ENCODE measurements around the gene CCDC17.

- TF ChIP-seq POLR2AphosphoS5 (IDR thresholded peaks at IDR 0.05) = no peak
- no peak for TF ChIP-seq EP300 (IDR thresholded peaks at IDR 0.05)
- TF ChIP-seq, protein P1, sequence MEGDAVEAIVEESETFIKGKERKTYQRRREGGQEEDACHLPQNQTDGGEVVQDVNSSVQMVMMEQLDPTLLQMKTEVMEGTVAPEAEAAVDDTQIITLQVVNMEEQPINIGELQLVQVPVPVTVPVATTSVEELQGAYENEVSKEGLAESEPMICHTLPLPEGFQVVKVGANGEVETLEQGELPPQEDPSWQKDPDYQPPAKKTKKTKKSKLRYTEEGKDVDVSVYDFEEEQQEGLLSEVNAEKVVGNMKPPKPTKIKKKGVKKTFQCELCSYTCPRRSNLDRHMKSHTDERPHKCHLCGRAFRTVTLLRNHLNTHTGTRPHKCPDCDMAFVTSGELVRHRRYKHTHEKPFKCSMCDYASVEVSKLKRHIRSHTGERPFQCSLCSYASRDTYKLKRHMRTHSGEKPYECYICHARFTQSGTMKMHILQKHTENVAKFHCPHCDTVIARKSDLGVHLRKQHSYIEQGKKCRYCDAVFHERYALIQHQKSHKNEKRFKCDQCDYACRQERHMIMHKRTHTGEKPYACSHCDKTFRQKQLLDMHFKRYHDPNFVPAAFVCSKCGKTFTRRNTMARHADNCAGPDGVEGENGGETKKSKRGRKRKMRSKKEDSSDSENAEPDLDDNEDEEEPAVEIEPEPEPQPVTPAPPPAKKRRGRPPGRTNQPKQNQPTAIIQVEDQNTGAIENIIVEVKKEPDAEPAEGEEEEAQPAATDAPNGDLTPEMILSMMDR (IDR thresholded peaks at IDR 0.05) = no peak
- no peak for TF ChIP-seq POLR2A (IDR thresholded peaks at IDR 0.05)
Measured at GRCh38 chr1:45660336-45660735, 36.5 kb upstream of the CCDC17 start.
